Fibroblast of pulmonary artery (primary cell): ENCODE measurements around the gene MUC6.

Experiments
- DNase-seq: peaks from one replicate; pipeline ENCODE4 v3.0.0-alpha.2; 2010; ENCODE audit warnings: low read depth
- H3K4me3 ChIP-seq: replicated peaks from 2 replicates; pipeline ENCODE4 v1.5.1; 2011; ENCODE audit warnings: low read depth, mild to moderate bottlenecking, control low read depth, low read length, moderate library complexity
- CTCF ChIP-seq: IDR thresholded peaks from 2 replicates; pipeline ENCODE4 v1.5.1; 2011; ENCODE audit warnings: mild to moderate bottlenecking, control low read depth, low read length, inconsistent platforms; ENCODE audit errors: missing control alignments

MUC6 gene

GRCh38 chr11:1044160-1044559, 7.6 kb upstream of the MUC6 start:
- TF ChIP-seq CTCF, result no peak
- DNase-seq, result no peak
- no peak overlapping the region for H3K4me3 ChIP-seq

- no peak overlapping the region for H3K4me3 ChIP-seq
- TF ChIP-seq CTCF, result no peak
- DNase-seq, result no peak
These were observed 7.1 kb upstream of the MUC6 start for GRCh38 chr11:1043563-1044096.

GRCh38 chr11:1042626-1043562, 6.4 kb upstream of the MUC6 start:
- TF ChIP-seq CTCF, result no peak
- H3K4me3 ChIP-seq, result no peak overlapping the region
- DNase-seq, result no peak

- no peak overlapping the region for H3K4me3 ChIP-seq
- no peak for TF ChIP-seq CTCF
- peak; percentile 28 for DNase-seq
These were observed 5.6 kb upstream of the MUC6 start for GRCh38 chr11:1041936-1042608.

- TF ChIP-seq CTCF, result no peak
- H3K4me3 ChIP-seq, result no peak overlapping the region
These were observed 5.0 kb upstream of the MUC6 start for GRCh38 chr11:1041471-1041870.

GRCh38 chr11:1041149-1041467, 4.6 kb upstream of the MUC6 start:
- no peak for TF ChIP-seq CTCF
- no peak for DNase-seq
- no peak overlapping the region for H3K4me3 ChIP-seq

More at GRCh38 chr11:1041471-1041870, 5.0 kb upstream of the MUC6 start:
- no peak for DNase-seq
